ENCODE measurements around the gene B3GALT4.

GRCh38 chr6:33251395-33252012 is 25.4 kb upstream of the B3GALT4 start:
- TF ChIP-seq SUZ12 (IDR thresholded peaks at IDR 0.05; ENCODE audit: extremely low read depth, insufficient read depth, insufficient read length) (no peak), ZNF274 (IDR thresholded peaks at IDR 0.05; ENCODE audit: low read depth, low read length) (no peak), YY1 (IDR thresholded peaks at IDR 0.05; ENCODE audit: insufficient read depth, insufficient read length) (no peak)
